Stimulated activated CD8-positive, alpha-beta memory T cell treated with anti-CD3 and anti-CD28 coated beads, Interleukin-15, amount 100 ng/mL, for 24 hours (primary cell): ENCODE results near the gene CEP104.

Experiments
- DNase-seq: peaks from one replicate; pipeline ENCODE4 v3.0.0-alpha.2; 2020; ENCODE audit warnings: low read depth

Gene CEP104

GRCh38 chr1:3778590-3779264, 78.3 kb downstream of the CEP104 start:
- DNase-seq: no peak

- no peak for DNase-seq
These were observed 79.1 kb downstream of the CEP104 start for GRCh38 chr1:3777647-3778589.

- DNase-seq: no peak
These were observed 79.9 kb downstream of the CEP104 start for GRCh38 chr1:3777078-3777547.

GRCh38 chr1:3776231-3776961, 80.6 kb downstream of the CEP104 start:
- no peak for DNase-seq

GRCh38 chr1:3775490-3776230, 81.4 kb downstream of the CEP104 start:
- no peak for DNase-seq

GRCh38 chr1:3774946-3775489, 82.0 kb downstream of the CEP104 start:
- DNase-seq: no peak

GRCh38 chr1:3774276-3774945, 82.6 kb downstream of the CEP104 start:
- no peak for DNase-seq

- DNase-seq: no peak
These were observed 83.3 kb downstream of the CEP104 start for GRCh38 chr1:3773572-3774275.

GRCh38 chr1:3772715-3773571, 84.1 kb downstream of the CEP104 start, which contains the start of gene SMIM1:
TSS of gene SMIM1 (plus strand) at chr1:3772749. CDS start at chr1:3775374, 2,625 bp downstream.
- DNase-seq: no peak

- peak; percentile 60 for DNase-seq
These were observed 84.8 kb downstream of the CEP104 start for GRCh38 chr1:3772027-3772714.

- DNase-seq: no peak
These were observed 85.6 kb downstream of the CEP104 start for GRCh38 chr1:3771108-3772026.

GRCh38 chr1:3770047-3770765, 86.8 kb downstream of the CEP104 start:
- DNase-seq: no peak

GRCh38 chr1:3768811-3769390, 88.1 kb downstream of the CEP104 start:
- DNase-seq: no peak

- DNase-seq: no peak
These were observed 89.6 kb downstream of the CEP104 start for GRCh38 chr1:3767328-3767925.

GRCh38 chr1:3763351-3764125, 93.5 kb downstream of the CEP104 start:
- no peak for DNase-seq
